Smooth muscle cell (in vitro differentiated cells): ENCODE data around the gene PIM1. TPM values are rescaled to one million over a fixed set of nuclear protein-coding genes. Genes with fewer than 3 reads are reported as not detected.

Experiments
- DNase-seq: peaks from one replicate; lab custom pipeline; 2025; ENCODE audit not compliant: unreplicated experiment; lab: John Stamatoyannopoulos, UW
- H2AFZ ChIP-seq: fragments of 200-600 bp; sonication (generic); 2 replicates; pipeline ENCODE4 v1.6.0; 2016; ENCODE audit warnings: antibody characterized with exemption, low read depth, mild to moderate bottlenecking
- H3F3A ChIP-seq: fragments of 200-600 bp; sonication (generic); 2 replicates; pipeline ENCODE4 v1.6.0; 2017; ENCODE audit warnings: antibody characterized with exemption, low read depth
- H3K27ac ChIP-seq: fragments of 200-600 bp; sonication (generic); 2 replicates; pipeline ENCODE4 v1.5.1; 2016; ENCODE audit warnings: low read depth, mild to moderate bottlenecking
- H3K27me3 ChIP-seq: fragments of 200-600 bp; sonication (generic); 2 replicates; pipeline ENCODE4 v1.6.1; 2016; ENCODE audit warnings: low read depth, mild to moderate bottlenecking
- H3K36me3 ChIP-seq: fragments of 200-600 bp; sonication (generic); 2 replicates; pipeline ENCODE4 v1.5.1; 2016; ENCODE audit warnings: low read depth
- H3K4me1 ChIP-seq: fragments of 200-600 bp; sonication (generic); 2 replicates; pipeline ENCODE4 v1.5.1; 2016; ENCODE audit warnings: low read depth
- H3K4me2 ChIP-seq: fragments of 200-600 bp; sonication (generic); 2 replicates; pipeline ENCODE4 v1.6.0; 2016; ENCODE audit warnings: mild to moderate bottlenecking
- H3K4me3 ChIP-seq: fragments of 200-600 bp; sonication (generic); 2 replicates; pipeline ENCODE4 v1.5.1; 2016; ENCODE audit warnings: mild to moderate bottlenecking
- H3K79me2 ChIP-seq: fragments of 200-600 bp; sonication (generic); 2 replicates; pipeline ENCODE4 v1.6.0; 2016; ENCODE audit warnings: low read depth, mild to moderate bottlenecking
- H3K9ac ChIP-seq: fragments of 200-600 bp; sonication (generic); 2 replicates; pipeline ENCODE4 v1.6.0; 2016; ENCODE audit warnings: low read depth
- H3K9me3 ChIP-seq: fragments of 200-600 bp; sonication (generic); replicated peaks from 2 replicates; pipeline ENCODE4 v1.5.1; 2016; ENCODE audit warnings: low read depth
- H4K20me1 ChIP-seq: fragments of 200-600 bp; sonication (generic); 2 replicates; pipeline ENCODE4 v1.6.0; 2016; ENCODE audit warnings: low read depth
- WGBS: methylation state at CpG from one replicate; pipeline ENCODE4 v1.1.7; 2016; ENCODE audit warnings: low lambda C conversion rate; 5-methylcytosine and 5-hydroxymethylcytosine counted together
- polyA plus RNA-seq: library from polyadenylated mRNA; unstranded; fragments of >200 nt; fragmentation: Nextera tagmentation; extraction: Ambion mirVana; gene quantifications from 2 replicates; pipeline ENCODE4 v1.2.1, GENCODE V29; 2016
- total RNA-seq: library from RNA; depleted of rRNA; stranded (reverse); fragments of >200 nt; gene quantifications from 2 replicates; pipeline ENCODE4 v1.2.3, GENCODE V29; 2014
- TF ChIP-seq, protein P1 (sequence below): fragments of 200-600 bp; sonication (generic); IDR thresholded peaks from 2 replicates; pipeline ENCODE4 v1.5.1; 2017; ENCODE audit warnings: borderline replicate concordance, mild to moderate bottlenecking, antibody characterized with exemption; ENCODE audit not compliant: insufficient read depth, poor library complexity, severe bottlenecking

PIM1 gene
- total and polyA plus RNA-seq, 2 experiments from 2014 or later: 29.5 to 41.9 TPM

DNA sequence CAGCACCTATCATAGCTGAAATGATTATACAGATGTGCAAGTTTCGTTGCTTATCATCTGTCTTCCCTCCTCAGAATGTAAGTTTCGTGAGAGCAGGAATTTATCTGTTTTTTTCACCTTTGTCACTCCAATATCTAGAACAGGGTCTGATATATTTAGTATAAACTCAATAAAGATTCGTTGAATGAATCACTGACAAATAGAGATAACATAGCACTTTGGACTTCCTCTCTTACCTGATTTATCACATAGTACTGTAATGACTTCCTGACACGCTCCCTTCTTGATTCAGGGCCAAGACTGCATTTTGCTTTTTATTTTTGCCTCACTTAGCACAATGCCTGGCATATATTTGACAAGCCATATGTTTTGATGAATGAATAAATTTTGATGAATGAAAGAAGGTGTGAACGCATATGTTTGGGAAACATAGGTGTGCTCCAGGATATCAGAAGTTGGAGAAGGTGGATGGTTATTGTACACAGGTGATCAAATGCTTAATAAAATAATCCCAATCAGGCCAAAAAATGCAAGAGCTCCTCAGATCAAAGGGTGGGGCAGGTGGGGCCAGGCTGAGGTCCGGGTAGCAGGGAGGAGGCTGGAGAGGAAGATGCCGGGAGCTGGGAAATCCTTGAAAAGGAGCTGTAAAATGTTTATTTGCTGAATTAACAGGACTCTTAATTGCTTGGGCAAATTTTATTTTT is 33.0 kb downstream of the PIM1 start:
- H3K27me3 ChIP-seq: peaks cover 12% of the 10 kb centered on the region
- H4K20me1 ChIP-seq: no peaks in the 10 kb centered on the region
- no peaks in the 10 kb centered on the region for H3K79me2 ChIP-seq
- H3F3A ChIP-seq: no peaks in the 10 kb centered on the region
- H3K9ac ChIP-seq: no peak overlapping the region
- no peaks in the 10 kb centered on the region for H3K36me3 ChIP-seq
- TF ChIP-seq, protein P1, sequence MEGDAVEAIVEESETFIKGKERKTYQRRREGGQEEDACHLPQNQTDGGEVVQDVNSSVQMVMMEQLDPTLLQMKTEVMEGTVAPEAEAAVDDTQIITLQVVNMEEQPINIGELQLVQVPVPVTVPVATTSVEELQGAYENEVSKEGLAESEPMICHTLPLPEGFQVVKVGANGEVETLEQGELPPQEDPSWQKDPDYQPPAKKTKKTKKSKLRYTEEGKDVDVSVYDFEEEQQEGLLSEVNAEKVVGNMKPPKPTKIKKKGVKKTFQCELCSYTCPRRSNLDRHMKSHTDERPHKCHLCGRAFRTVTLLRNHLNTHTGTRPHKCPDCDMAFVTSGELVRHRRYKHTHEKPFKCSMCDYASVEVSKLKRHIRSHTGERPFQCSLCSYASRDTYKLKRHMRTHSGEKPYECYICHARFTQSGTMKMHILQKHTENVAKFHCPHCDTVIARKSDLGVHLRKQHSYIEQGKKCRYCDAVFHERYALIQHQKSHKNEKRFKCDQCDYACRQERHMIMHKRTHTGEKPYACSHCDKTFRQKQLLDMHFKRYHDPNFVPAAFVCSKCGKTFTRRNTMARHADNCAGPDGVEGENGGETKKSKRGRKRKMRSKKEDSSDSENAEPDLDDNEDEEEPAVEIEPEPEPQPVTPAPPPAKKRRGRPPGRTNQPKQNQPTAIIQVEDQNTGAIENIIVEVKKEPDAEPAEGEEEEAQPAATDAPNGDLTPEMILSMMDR: no peak
- no peaks in the 10 kb centered on the region for H3K9me3 ChIP-seq
- no peak overlapping the region for H3K27ac ChIP-seq
- WGBS: 89% methylated on average over 7 of the region's 7 CpGs
- no peak overlapping the region for H3K4me3 ChIP-seq
- H3K4me2 ChIP-seq: no peak overlapping the region
- DNase-seq: no peak
- no peaks in the 10 kb centered on the region for H3K4me1 ChIP-seq
- no peak overlapping the region for H2AFZ ChIP-seq

DNA sequence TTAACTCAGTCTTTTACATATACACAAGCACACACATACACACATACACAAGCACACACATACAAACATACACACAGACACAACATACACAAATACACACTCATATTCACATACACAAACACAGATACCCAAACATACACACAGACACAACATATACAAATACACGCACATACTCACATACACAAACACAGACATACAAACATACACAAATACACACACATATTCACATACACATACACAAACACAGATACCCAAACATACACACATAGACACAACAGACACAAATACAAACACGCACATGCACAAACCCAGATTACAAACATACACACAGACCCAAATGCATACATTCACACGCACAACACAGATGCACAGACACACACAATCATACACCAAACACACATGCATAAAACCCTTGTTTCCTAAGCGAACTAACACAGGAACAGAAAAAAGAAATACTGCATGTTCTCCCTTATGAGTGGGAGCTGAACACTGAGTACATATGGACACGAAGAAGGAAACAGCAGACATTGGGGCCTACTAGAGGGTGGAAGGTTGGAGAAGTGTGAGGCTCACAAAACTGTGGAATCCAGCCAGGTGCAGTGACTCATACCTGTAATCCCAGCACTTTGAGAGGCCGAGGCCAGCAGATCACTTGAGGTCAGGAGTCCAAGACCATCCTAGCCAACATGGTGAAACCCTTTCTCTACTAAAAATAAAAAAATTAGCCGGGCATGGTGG is 34.2 kb downstream of the PIM1 start:
- Histone ChIP-seq H4K20me1 (no peaks in the 10 kb centered on the region), H3K4me1 (no peaks in the 10 kb centered on the region), H3K9ac (no peak overlapping the region), H3K4me2 (no peak overlapping the region), H2AFZ (no peak overlapping the region), H3K27me3 (peaks cover 12% of the 10 kb centered on the region), H3K36me3 (no peaks in the 10 kb centered on the region), H3K27ac (no peak overlapping the region), H3F3A (no peaks in the 10 kb centered on the region), H3K4me3 (no peak overlapping the region), H3K79me2 (no peaks in the 10 kb centered on the region), H3K9me3 (no peaks in the 10 kb centered on the region)
- DNase-seq: no peak
- 88% methylated on average over 7 of the region's 7 CpGs for WGBS
- TF ChIP-seq, protein P1: no peak

DNA sequence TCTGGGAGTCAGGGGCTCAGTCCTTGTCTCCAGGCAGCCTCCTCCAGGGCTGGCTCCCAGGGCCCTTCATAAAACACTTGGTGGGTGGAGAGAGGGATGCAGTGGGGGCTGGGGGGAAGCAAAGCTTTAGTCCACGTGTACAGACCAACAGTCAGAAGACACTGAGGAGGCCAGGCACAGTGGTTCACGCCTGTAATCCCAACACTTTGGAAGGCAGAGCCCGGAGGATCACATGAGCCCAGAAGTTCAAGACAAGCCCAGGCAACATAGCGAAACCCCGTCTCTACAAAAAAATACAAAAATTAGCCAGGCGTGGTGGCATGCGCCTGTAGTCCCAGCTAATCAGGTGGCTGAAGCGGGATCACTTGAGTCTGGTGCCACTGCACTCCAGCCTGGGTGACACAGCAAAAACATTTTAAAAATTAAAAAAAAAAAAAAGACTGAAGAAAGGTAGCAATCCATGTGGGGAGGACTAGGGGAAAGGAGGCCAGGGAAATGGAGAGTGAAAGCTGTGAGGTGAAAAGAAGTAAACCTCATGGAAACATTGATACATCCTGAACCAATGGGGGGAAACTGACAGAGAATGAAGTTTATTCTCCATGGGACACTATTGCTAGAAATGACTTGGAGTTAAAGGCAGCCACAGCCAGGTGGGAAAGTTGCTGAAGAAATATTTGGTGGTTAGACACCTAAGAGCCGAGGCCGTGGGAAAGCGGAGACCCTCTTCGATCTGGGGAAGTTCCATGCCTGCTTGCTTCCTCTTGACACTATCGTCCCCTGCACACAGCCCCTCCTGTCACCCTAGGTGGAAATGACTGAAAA is 35.4 kb downstream of the PIM1 start:
- TF ChIP-seq, protein P1: no peak
- Histone ChIP-seq H3K27me3 (peaks cover 10% of the 10 kb centered on the region), H3K4me3 (no peak overlapping the region), H2AFZ (no peak overlapping the region), H3K9me3 (no peaks in the 10 kb centered on the region), H4K20me1 (no peaks in the 10 kb centered on the region), H3K79me2 (no peaks in the 10 kb centered on the region), H3K4me1 (no peaks in the 10 kb centered on the region), H3K36me3 (no peaks in the 10 kb centered on the region), H3K27ac (no peak overlapping the region), H3K4me2 (no peak overlapping the region), H3F3A (no peaks in the 10 kb centered on the region), H3K9ac (no peak overlapping the region)
- DNase-seq: no peak
- WGBS: 78% methylated on average over 13 of the region's 13 CpGs
